Astrocyte of the cerebellum (primary cell): ENCODE results near the gene PDK2.

ENCODE experiments used
- DNase-seq: peaks from one replicate; pipeline ENCODE4 v3.0.0-alpha.2; 2011; ENCODE audit warnings: low read depth
- H3K4me3 ChIP-seq: 2 replicates; pipeline ENCODE4 v1.5.1; 2011; ENCODE audit warnings: mild to moderate bottlenecking, low read depth, low read length, moderate library complexity
- CTCF ChIP-seq: IDR thresholded peaks from 2 replicates; pipeline ENCODE4 v1.5.1; 2012; ENCODE audit warnings: low read length, low read depth, moderate library complexity, mild to moderate bottlenecking; ENCODE audit errors: missing control alignments
- in situ Hi-C: cut with HindIII; loops from 2 replicates; pipeline ENCODE4 v1.10.0; 2017; ENCODE audit warnings: low sequenced_read_pairs

PDK2 gene

GRCh38 chr17:50127697-50128361 is 32.7 kb downstream of the PDK2 start:
- peak overlapping the region; percentile 62 for H3K4me3 ChIP-seq
- no peak for TF ChIP-seq CTCF
- in situ Hi-C loops: no loop called here
- no peak for DNase-seq

DNA sequence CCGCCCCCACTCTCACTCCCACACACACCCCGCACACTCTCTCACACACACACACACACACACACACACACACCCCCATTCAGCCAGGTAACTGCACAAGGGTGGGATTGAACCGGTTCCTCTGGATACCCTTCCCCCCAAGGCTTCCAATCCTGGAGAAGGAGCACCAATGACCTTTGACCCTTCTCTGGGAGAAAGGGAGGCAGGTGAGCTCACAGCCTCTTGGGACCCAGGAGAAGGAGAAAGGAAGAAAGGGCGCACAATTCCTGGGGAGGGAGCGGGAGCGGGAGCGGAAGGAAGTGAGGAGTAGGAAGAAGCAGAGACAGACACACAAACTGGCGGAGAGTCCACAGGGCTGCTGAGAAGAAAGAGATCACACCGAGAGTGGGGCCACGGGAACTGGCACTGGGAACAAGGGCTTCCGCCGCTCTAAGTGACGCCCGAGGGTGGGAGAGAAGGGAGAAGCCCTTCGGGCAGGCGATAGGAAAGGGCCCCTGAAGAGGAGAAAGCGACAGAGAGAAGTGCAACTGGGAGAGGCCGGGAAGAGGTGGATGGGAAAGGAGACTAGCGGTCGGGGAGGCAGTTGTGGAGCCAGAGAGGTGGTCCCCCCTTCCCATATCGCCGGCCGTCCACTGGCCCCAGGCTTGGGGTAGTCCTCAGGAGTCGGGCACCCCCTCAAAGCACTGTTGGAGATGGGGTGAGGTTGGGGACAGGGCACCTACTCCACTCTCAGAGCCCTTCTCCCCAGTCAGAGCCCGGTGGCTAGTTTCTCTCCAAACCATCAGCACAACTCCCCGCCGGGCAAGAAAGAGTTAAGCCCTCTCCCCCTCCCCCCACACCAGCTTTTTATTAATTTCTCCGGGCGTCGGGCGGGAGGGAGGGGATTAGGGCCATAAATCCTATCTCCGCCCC is 33.5 kb downstream of the PDK2 start:
- H3K4me3 ChIP-seq: peak overlapping the region; percentile 62
- no peak for TF ChIP-seq CTCF
- DNase-seq: no peak
- in situ Hi-C loops: no loop called here

DNA sequence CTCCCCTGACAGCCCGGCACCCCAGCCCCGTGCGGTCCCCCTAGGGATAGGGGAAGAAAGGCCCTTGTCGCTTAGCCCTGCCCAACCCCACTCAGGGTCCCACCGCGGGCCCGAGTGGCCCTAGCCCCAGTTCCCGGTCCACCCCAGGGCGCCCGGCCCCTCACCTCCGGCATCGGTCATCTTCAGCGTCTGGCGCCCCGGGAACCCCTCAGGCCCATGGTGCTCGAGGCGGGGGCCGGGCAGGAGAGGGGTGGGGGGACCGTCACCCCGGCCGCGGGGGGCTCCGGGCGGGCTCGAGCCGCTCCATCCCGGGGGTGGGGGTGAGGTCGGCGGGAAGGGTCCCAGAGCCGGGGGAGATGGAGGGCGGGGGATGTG is 34.2 kb downstream of the PDK2 start:
- H3K4me3 ChIP-seq: peak overlapping the region; percentile 62

GRCh38 chr17:50129728-50130558 is 34.8 kb downstream of the PDK2 start, which contains the start of gene SAMD14:
Gene SAMD14 (minus strand): TSS chr17:50130160. CDS start chr17:50124959, 5,201 bp downstream.
- peak within 1 kb of the TSS; percentile 62 for H3K4me3 ChIP-seq
- in situ Hi-C loops: no loop called here
- no peak for DNase-seq
- no peak for TF ChIP-seq CTCF

More for the DNA sequence above, 34.2 kb downstream of the PDK2 start:
- TF ChIP-seq CTCF: no peak
- in situ Hi-C loops: no loop called here
- no peak for DNase-seq

- peak overlapping the region; percentile 62 for H3K4me3 ChIP-seq
- in situ Hi-C loops: no loop called here
- DNase-seq: no peak
- no peak for TF ChIP-seq CTCF
These were observed 35.6 kb downstream of the PDK2 start for GRCh38 chr17:50130559-50131305.
